Transverse colon (tissue), 3 donors: ENCODE results near the gene LRRC4C.

ENCODE experiments used
- CTCF ChIP-seq, 5 experiments: fragments of 200-600 bp in 3 of 5; fragments of 450-650 bp in 2 of 5; sonication (generic) in 3 of 5; IDR thresholded peaks; 1 replicate in 2 of 5; 2 replicates in 3 of 5; pipeline ENCODE4 v1.5.1; 2016 to 2017; ENCODE audit warnings: antibody characterized with exemption in 5 of 5, inconsistent platforms in 3 of 5, mild to moderate bottlenecking in 2 of 5, moderate library complexity in 1 of 5
- EP300 ChIP-seq: sonication (generic); formaldehyde crosslinking; IDR thresholded peaks from one replicate; pipeline ENCODE4 v1.6.1; 2017; ENCODE audit warnings: antibody characterized with exemption, low read depth

- TF ChIP-seq EP300 (no peak), CTCF (IDR thresholded peaks at IDR 0.05) (no peak)
Observed at GRCh38 chr11:40134820-40135570, 1324.5 kb downstream of the LRRC4C start.
